Vagina (tissue), 2 donors: ENCODE measurements around the gene APOL6.

ENCODE experiments used
- CTCF ChIP-seq, 3 experiments: fragments of 450-650 bp in 2 of 3; fragments of 200-600 bp in 1 of 3; sonication (generic) in 1 of 3; IDR thresholded peaks; one replicate each; pipeline ENCODE4 v1.5.1; 2017 to 2019; ENCODE audit warnings: antibody characterized with exemption in 3 of 3, mild to moderate bottlenecking in 2 of 3, moderate library complexity in 2 of 3
- POLR2A ChIP-seq, 2 donors: fragments of 450-650 bp; IDR thresholded peaks; one replicate each; pipeline ENCODE4 v1.6.1; 2017; ENCODE audit warnings: antibody characterized with exemption in 2 of 2, mild to moderate bottlenecking in 2 of 2, moderate library complexity in 2 of 2

GRCh38 chr22:35677460-35678187, 29.4 kb downstream of the APOL6 start:
- TF ChIP-seq CTCF (IDR thresholded peaks at IDR 0.05) (no peak), POLR2A (IDR thresholded peaks at IDR 0.05) (no peak)
